ENCODE measurements around the gene KCNH8.

KCNH8 gene

GRCh38 chr3:19446687-19447086 lies 298.4 kb downstream of the KCNH8 start:
- no peak overlapping the region for H3K4me3 ChIP-seq (ENCODE audit: low read depth, low read length)
- DNase-seq (ENCODE audit: low read depth): no peak

GRCh38 chr3:19455546-19455945 lies 307.2 kb downstream of the KCNH8 start:
- no peak overlapping the region for H3K4me3 ChIP-seq (ENCODE audit: low read depth, low read length)
- no peak for DNase-seq (ENCODE audit: low read depth)

GRCh38 chr3:19456738-19457137 lies 308.4 kb downstream of the KCNH8 start:
- H3K4me3 ChIP-seq (ENCODE audit: low read depth, low read length): no peak overlapping the region
- DNase-seq (ENCODE audit: low read depth): no peak

DNA sequence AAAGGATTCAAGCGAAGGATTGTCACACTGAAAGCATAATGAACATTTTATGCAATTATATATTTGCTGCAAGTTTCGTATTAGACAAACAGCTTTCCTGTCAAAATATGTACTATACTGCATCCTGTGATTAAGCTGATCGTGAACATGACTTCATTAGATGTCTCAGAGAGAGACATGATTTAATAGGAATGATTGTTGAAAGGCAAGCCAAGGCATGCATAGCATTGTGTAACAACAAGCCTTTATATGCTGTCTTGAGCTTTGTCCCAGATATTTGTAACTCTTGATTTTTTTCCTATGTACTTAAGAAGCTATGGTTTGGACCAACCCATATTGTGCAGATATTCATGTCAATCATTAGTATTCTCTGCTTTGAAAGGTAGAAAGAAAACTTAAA lies 309.1 kb downstream of the KCNH8 start:
- DNase-seq (ENCODE audit: low read depth): no peak
- no peak overlapping the region for H3K4me3 ChIP-seq (ENCODE audit: low read depth, low read length)

- DNase-seq (ENCODE audit: low read depth): no peak
- no peak overlapping the region for H3K4me3 ChIP-seq (ENCODE audit: low read depth, low read length)
Observed at GRCh38 chr3:19467761-19468160, 319.5 kb downstream of the KCNH8 start.

DNA sequence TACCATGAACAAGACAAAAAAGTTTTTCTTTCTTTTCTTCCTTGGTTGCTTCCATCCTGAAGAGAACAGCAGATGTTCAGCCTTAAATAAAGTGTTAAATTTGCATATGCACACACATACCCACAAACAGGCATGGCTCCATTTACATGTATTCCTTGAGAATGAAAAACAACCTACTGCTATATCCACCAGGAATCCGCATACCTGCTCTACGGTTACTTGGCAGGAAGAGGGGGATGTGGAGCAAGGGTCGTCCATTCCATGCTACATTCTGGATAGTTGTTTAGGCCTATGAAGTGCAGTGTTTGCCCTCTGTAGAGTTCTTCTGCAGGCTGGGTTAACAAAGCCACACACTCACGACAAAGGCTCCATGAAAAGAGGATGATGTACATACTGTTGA lies 322.8 kb downstream of the KCNH8 start:
- DNase-seq (ENCODE audit: low read depth): no peak
- no peak overlapping the region for H3K4me3 ChIP-seq (ENCODE audit: low read depth, low read length)

DNA sequence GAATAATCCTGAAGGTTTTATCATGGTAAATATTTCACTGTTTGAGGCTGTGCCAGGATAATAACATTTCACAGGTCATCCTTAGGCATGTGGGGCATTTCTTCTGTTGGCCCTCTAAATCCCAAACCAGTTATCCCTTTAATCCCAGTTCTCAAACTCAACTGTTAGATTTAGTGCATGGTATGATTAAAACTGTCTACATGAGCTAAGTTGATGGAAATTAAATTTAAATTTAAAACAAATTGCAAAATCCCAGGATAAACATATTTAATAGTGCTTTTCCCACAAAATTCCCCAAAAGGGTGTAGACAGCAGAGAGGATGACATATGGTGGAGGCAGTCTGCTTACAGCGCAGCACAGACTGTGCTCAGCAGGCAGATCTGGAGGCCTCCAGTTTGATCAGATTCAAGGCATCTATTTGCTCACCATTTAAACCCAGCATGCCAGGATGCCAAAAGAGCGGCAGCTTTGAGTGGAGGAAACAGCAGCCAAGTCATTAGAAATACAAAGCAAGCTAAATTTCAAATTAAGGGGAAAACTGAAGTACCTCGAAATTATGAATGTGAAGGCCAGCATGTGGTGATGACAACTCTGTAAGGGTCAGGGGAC lies 325.8 kb downstream of the KCNH8 start:
- H3K4me3 ChIP-seq (ENCODE audit: low read depth, low read length): no peak overlapping the region
- DNase-seq (ENCODE audit: low read depth): no peak

GRCh38 chr3:19476281-19476680 lies 328.0 kb downstream of the KCNH8 start:
- no peak for DNase-seq (ENCODE audit: low read depth)
- H3K4me3 ChIP-seq (ENCODE audit: low read depth, low read length): no peak overlapping the region

DNA sequence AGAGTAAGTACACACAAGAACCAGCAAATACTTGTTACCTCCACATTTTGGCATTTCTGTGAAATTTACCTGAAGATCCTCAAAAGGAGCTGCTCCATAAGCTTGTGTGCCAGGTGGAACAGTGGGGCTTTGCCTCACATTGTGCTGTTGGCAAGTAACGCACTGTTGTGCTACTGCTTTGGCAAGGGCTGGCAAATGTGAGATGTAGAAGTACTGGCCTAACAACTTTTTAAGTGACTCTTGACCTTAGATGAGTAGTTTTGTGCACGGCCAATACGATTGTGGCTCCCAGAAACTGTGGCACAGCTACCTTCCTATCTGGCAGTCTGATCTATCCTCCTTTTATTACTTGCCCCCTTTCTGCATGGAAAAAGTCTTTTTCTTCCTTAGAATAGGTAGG lies 337.0 kb downstream of the KCNH8 start:
- no peak overlapping the region for H3K4me3 ChIP-seq (ENCODE audit: low read depth, low read length)

GRCh38 chr3:19487386-19487785 lies 339.1 kb downstream of the KCNH8 start:
- no peak for DNase-seq (ENCODE audit: low read depth)
- H3K4me3 ChIP-seq (ENCODE audit: low read depth, low read length): no peak overlapping the region

More for the DNA sequence above, 337.0 kb downstream of the KCNH8 start:
- DNase-seq (ENCODE audit: low read depth): no peak

- H3K4me3 ChIP-seq (ENCODE audit: low read depth, low read length): no peak overlapping the region
- DNase-seq (ENCODE audit: low read depth): no peak
Observed at GRCh38 chr3:19488939-19489338, 340.6 kb downstream of the KCNH8 start.

DNA sequence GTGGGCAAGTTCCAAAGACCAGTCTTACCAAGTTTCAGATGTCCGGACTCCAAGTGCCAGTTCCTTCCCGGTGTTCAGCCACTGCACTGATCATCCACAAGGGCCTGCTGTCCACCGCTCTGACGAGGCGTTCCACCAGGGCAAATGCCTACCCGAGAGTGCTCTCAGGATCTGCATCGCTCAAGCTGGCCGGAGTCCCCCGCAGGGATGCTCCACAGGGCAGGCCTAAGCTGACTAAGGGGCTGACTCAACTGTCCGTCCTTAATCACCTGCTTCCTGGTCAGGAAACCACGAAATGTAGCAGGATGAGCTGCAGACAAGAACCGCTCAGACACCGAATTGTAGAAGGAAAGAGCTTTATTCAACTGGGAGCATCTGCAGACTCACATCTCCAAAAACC lies 341.6 kb downstream of the KCNH8 start:
- H3K4me3 ChIP-seq (ENCODE audit: low read depth, low read length): no peak overlapping the region
- DNase-seq (ENCODE audit: low read depth): no peak

GRCh38 chr3:19506171-19506570 lies 357.9 kb downstream of the KCNH8 start:
- no peak for DNase-seq (ENCODE audit: low read depth)
- H3K4me3 ChIP-seq (ENCODE audit: low read depth, low read length): no peak overlapping the region

DNA sequence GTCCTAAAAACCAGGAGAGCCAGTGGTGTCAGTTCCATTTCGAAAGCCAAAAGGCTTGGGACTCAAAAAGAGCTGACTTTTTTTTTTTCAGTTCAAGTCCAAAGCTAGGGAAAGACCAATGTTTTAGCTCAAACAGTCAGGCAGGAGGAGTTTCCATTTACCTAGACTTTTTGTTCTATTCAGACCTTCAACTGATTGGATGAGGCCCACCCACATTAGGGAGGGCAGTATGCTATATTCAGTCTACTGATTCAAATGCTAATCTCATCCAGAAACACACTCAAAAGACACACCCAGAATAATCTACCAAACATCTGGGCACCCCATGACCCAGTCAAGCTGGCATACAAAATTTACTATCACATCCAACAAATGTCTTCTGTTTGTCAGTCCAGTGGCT lies 374.0 kb downstream of the KCNH8 start:
- DNase-seq (ENCODE audit: low read depth): no peak
- no peak overlapping the region for H3K4me3 ChIP-seq (ENCODE audit: low read depth, low read length)

GRCh38 chr3:19526071-19526470 lies 377.8 kb downstream of the KCNH8 start:
- no peak for DNase-seq (ENCODE audit: low read depth)
- H3K4me3 ChIP-seq (ENCODE audit: low read depth, low read length): no peak overlapping the region

DNA sequence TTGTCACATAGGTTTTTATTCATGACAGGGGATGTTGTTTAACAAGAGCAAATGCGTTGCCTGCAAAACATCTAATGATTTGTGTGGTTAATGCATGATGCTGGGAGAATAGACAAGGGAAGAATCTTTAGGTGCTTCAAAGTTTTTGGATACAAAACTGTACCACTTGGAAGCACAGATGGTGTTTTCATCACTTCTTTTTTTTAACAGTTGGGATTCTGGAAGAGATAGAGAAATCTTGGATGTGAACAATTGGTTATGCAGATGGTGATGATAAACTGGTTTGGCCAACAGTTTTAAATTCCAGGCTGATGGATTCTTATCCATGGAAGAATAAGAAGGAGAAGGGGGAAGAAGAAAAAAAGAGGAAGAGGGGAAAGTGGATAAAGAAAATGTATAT lies 379.4 kb downstream of the KCNH8 start:
- DNase-seq (ENCODE audit: low read depth): no peak
- no peak overlapping the region for H3K4me3 ChIP-seq (ENCODE audit: low read depth, low read length)

GRCh38 chr3:19531426-19531825 lies 383.1 kb downstream of the KCNH8 start:
- DNase-seq (ENCODE audit: low read depth): no peak
- H3K4me3 ChIP-seq (ENCODE audit: low read depth, low read length): no peak overlapping the region

DNA sequence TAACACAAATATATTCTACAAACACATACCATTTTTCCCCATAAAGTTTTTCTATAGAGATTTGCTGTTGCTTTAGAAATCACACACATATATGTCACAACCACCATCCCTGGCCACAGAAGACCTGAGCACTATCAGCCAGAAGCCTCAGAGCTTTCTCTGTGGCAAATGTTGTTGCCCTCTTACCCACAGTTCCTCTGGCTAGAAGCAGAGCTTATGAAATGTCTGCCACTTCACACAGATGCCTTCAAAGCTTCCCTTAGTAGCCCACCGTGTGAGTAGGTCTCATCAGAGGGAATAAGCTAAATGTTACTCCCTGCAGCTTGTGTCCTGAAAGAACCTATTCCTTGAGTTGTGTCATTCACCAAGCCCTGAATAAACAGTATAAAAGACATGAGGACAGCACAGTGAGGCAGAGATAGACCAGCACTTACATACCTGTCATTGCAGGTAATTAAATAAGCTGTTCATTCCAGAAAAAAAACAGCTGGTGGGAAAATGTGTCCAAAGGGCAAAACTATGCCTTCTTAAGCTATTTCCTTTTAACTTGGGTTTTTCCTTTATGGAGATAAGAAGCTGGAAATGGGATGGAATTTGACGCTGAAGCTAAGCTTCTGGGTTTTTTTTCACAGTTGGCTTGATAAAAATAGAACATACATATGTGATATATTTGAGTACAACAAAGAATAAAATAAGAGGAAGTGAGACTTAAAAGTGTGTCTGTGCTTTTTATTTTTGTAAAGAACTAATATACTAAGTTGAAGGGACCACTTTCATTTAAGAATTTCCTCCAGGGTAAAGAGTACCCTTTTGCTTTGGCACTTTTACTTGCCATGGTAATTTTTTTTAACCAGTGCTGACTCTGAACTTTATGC lies 391.4 kb downstream of the KCNH8 start:
- H3K4me3 ChIP-seq (ENCODE audit: low read depth, low read length): no peak overlapping the region
- no peak for DNase-seq (ENCODE audit: low read depth)

- no peak for DNase-seq (ENCODE audit: low read depth)
- no peak overlapping the region for H3K4me3 ChIP-seq (ENCODE audit: low read depth, low read length)
Observed at GRCh38 chr3:19540464-19540863, 392.2 kb downstream of the KCNH8 start.

DNA sequence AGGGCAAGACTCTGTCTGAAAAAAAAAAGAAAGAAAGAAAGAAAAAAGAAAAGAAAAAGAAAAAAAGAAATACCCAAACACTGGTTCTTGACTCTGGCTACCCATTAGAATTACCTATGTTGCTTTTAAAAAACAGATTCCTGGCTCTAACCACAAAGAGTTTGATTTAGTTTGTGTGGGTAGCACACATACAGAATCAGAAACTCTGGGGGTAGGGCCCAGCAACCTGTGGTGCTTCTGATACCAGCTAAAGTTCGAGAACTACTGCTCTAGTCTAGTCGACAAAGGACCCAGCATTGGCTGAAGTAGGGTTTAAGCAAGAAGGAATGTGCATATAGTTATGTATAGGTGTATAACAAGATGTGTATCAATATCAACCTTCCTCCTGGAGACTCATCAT lies 393.0 kb downstream of the KCNH8 start:
- H3K4me3 ChIP-seq (ENCODE audit: low read depth, low read length): no peak overlapping the region
- DNase-seq (ENCODE audit: low read depth): no peak

GRCh38 chr3:19543212-19543841 lies 395.0 kb downstream of the KCNH8 start:
- H3K4me3 ChIP-seq (ENCODE audit: low read depth, low read length): no peak overlapping the region
- DNase-seq (ENCODE audit: low read depth): no peak
